KMS-11 (cell line): ENCODE results near the gene GALNT9.

Source experiments
- H2AFZ ChIP-seq: fragments of 200-600 bp; sonication (generic); 2 replicates; pipeline ENCODE4 v1.6.1; 2016; ENCODE audit warnings: antibody characterized with exemption, mixed run types, low read depth
- H3K27ac ChIP-seq: fragments of 200-600 bp; sonication (generic); 2 replicates; pipeline ENCODE4 v1.6.1; 2016; ENCODE audit warnings: mild to moderate bottlenecking, mixed run types
- H3K27me3 ChIP-seq: fragments of 200-600 bp; sonication (generic); 2 replicates; pipeline ENCODE4 v1.6.1; 2017; ENCODE audit warnings: mild to moderate bottlenecking, low read depth, mixed run types, moderate library complexity; ENCODE audit not compliant: insufficient read depth
- H3K36me3 ChIP-seq: fragments of 200-600 bp; sonication (generic); 2 replicates; pipeline ENCODE4 v1.6.1; 2017; ENCODE audit warnings: mild to moderate bottlenecking, mixed run types; ENCODE audit not compliant: insufficient read depth
- H3K4me1 ChIP-seq: fragments of 200-600 bp; sonication (generic); 2 replicates; pipeline ENCODE4 v1.6.1; 2016; ENCODE audit warnings: mild to moderate bottlenecking, low read depth, mixed run types; ENCODE audit not compliant: poor library complexity, severe bottlenecking
- H3K4me2 ChIP-seq: fragments of 200-600 bp; sonication (generic); 2 replicates; pipeline ENCODE4 v1.7.0; 2016; ENCODE audit warnings: mild to moderate bottlenecking, mixed run types
- H3K4me3 ChIP-seq: fragments of 200-600 bp; sonication (generic); IDR thresholded peaks from 2 replicates; pipeline ENCODE4 v1.6.1; 2017; ENCODE audit warnings: low read depth, low read length, mixed read lengths; ENCODE audit not compliant: insufficient read depth
- H3K79me2 ChIP-seq: fragments of 200-600 bp; sonication (generic); 2 replicates; pipeline ENCODE4 v1.6.1; 2016; ENCODE audit warnings: low read depth, mixed run types; ENCODE audit not compliant: insufficient read depth
- H3K9ac ChIP-seq: fragments of 200-600 bp; sonication (generic); 2 replicates; pipeline ENCODE4 v1.6.1; 2016; ENCODE audit warnings: mild to moderate bottlenecking, mixed run types
- H4K20me1 ChIP-seq: fragments of 200-600 bp; sonication (generic); 2 replicates; pipeline ENCODE4 v1.6.1; 2016; ENCODE audit warnings: mild to moderate bottlenecking, mixed run types; ENCODE audit not compliant: insufficient read depth
- TF ChIP-seq, protein P1 (sequence below): fragments of 200-600 bp; sonication (generic); conservative IDR thresholded peaks from 2 replicates; pipeline ENCODE4 v1.6.1; 2017; ENCODE audit warnings: low read depth, mild to moderate bottlenecking, antibody characterized with exemption, low read length, moderate library complexity, mixed read lengths

GALNT9 gene

DNA sequence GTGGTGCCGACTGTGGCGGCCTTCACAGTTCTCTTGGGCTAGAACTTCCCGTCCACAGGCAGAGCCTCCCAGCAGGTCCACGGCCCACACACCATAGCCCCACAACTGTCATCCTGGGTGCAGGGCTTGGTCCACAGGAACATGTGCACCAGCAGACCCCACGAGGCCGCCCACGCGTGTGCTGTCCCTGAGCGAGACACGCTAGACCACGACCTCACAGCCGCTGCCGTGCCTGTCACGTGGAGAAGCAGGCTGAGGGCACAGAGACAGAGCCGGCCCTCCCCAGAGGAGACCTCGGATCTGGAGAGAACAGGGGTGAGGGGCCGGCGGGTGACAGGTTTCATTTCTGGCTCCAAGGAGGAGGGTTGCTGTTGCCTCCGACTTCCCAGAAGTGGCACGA lies 8.9 kb upstream of the GALNT9 start:
- H3K36me3 ChIP-seq: no peaks in the 10 kb centered on the region
- H3K4me3 ChIP-seq: no peak overlapping the region
- no peak overlapping the region for H3K9ac ChIP-seq
- H4K20me1 ChIP-seq: no peaks in the 10 kb centered on the region
- TF ChIP-seq, protein P1, sequence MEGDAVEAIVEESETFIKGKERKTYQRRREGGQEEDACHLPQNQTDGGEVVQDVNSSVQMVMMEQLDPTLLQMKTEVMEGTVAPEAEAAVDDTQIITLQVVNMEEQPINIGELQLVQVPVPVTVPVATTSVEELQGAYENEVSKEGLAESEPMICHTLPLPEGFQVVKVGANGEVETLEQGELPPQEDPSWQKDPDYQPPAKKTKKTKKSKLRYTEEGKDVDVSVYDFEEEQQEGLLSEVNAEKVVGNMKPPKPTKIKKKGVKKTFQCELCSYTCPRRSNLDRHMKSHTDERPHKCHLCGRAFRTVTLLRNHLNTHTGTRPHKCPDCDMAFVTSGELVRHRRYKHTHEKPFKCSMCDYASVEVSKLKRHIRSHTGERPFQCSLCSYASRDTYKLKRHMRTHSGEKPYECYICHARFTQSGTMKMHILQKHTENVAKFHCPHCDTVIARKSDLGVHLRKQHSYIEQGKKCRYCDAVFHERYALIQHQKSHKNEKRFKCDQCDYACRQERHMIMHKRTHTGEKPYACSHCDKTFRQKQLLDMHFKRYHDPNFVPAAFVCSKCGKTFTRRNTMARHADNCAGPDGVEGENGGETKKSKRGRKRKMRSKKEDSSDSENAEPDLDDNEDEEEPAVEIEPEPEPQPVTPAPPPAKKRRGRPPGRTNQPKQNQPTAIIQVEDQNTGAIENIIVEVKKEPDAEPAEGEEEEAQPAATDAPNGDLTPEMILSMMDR: no peak
- no peaks in the 10 kb centered on the region for H3K79me2 ChIP-seq
- H3K4me2 ChIP-seq: no peak overlapping the region
- H3K27me3 ChIP-seq: no peaks in the 10 kb centered on the region; the same call in 1 of the 2 replicates
- H2AFZ ChIP-seq: no peak overlapping the region
- no peak overlapping the region for H3K27ac ChIP-seq
- no peaks in the 10 kb centered on the region for H3K4me1 ChIP-seq

DNA sequence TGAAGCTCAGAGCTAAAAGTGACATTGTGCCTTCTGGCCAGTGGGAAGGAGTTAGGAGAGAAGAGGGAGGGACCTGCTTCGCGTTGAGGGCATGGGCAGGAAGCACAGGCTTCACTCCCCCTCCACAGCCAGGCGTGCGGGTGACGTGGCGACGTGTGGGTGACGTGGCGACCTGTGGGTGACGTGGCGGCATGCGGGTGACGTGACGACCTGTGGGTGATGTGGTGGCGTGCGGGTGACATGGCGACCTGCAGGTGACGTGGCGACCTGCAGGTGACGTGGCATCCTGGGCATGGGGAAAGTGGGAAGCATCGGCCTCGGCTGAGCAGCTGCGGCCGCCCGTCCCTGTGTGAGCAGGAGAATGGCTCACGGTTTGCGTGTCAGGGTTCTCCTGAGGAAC lies 8.2 kb upstream of the GALNT9 start:
- H3K79me2 ChIP-seq: no peaks in the 10 kb centered on the region
- TF ChIP-seq, protein P1: no peak
- no peaks in the 10 kb centered on the region; the same call in 1 of the 2 replicates for H3K27me3 ChIP-seq
- H3K27ac ChIP-seq: no peak overlapping the region
- H3K36me3 ChIP-seq: no peaks in the 10 kb centered on the region
- no peak overlapping the region for H2AFZ ChIP-seq
- H3K4me2 ChIP-seq: no peak overlapping the region
- no peak overlapping the region for H3K4me3 ChIP-seq
- H4K20me1 ChIP-seq: no peaks in the 10 kb centered on the region
- H3K4me1 ChIP-seq: no peaks in the 10 kb centered on the region
- no peak overlapping the region for H3K9ac ChIP-seq

DNA sequence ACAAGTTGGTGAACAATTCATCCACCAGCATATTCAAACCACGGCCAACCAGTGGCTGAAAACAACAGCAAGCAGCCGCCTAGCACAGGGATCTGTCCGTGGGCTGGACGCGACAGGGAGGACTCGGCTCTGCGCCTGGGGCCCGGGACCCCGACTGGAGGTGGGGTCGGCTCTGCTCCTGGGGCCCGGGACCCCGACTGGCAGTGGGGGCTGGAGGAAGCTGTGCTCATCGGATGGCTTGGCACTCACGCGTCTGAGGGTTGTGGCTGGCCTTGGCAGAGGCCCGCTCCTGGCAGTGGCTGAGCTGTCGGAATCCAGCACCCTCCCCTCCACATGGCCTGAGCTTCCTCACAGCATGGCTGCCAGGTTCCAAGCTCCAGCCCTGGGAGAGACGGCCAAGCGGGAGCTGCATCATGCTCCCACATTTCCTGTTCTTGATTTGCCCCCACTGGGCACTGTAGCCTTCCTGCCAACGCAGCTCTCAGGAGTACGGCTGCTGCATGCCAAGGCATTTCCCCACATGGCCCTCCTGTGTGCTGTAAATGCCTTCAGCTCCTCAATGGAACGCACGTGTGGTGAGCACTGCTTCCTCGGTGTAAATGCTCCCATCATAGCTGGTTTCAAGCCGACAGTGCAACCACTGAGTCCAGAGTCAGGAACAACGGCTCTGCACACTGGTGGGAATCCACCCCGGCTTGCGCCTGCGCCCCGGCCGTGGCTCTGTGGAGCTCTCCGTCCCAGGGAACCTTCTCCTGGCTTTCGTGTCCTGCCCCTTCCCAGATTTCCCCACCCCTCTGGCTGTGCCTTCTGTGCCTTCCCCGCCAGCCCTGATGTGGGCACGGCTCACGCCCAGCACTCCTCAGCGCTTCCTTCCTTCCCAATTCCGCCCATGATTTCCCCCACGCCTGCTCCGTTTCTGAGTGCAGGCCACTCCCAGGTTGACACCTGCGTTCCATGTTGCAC lies 7.3 kb upstream of the GALNT9 start:
- Histone ChIP-seq H3K9ac (no peak overlapping the region), H3K36me3 (no peaks in the 10 kb centered on the region), H4K20me1 (no peaks in the 10 kb centered on the region), H2AFZ (no peak overlapping the region), H3K27me3 (no peaks in the 10 kb centered on the region; the same call in 1 of the 2 replicates), H3K4me3 (no peak overlapping the region), H3K4me1 (no peaks in the 10 kb centered on the region), H3K27ac (no peak overlapping the region), H3K79me2 (no peaks in the 10 kb centered on the region), H3K4me2 (no peak overlapping the region)
- TF ChIP-seq, protein P1: no peak

DNA sequence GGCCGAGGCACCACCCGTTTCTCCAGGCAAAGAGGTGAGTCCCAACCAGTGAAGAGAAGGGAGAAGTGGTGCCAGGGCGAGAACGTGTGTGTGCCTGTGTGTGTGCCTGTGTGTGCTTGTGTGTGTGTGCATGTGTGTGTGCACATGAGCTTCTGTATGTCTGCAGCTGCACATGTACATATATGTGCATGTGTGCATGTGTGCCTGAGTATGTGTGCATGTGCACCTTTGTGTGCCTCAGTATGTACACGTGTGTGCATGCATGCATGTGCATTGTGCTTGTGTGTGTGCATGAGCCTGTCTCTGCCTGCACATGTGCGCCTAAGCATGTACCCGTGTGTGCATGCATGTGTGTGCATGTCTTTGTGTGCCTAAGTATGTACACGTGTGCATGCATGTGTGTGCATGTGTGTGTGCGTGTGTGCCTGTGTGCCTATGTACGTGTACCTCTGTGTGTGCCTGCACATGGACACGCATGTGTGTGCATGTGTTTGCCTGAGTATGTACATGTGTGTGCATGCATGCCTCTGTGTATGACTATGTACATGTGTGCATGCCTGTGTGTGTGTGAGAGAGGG lies 5.9 kb upstream of the GALNT9 start:
- no peaks in the 10 kb centered on the region for H4K20me1 ChIP-seq
- H2AFZ ChIP-seq: no peak overlapping the region
- H3K9ac ChIP-seq: no peak overlapping the region
- H3K27me3 ChIP-seq: no peaks in the 10 kb centered on the region; the same call in 1 of the 2 replicates
- H3K4me2 ChIP-seq: no peak overlapping the region
- H3K27ac ChIP-seq: no peak overlapping the region
- no peaks in the 10 kb centered on the region for H3K79me2 ChIP-seq
- TF ChIP-seq, protein P1: no peak
- H3K36me3 ChIP-seq: no peaks in the 10 kb centered on the region
- no peak overlapping the region for H3K4me3 ChIP-seq
- H3K4me1 ChIP-seq: no peaks in the 10 kb centered on the region
